HG02642 (cell line): ENCODE data around the gene TPSD1.
"Not testable (repeated sequence)": the region's sequence is repeated elsewhere in the genome, so short reads cannot be mapped to it uniquely, and the experiment has no call there.

Experiments used
- ATAC-seq: cut with Tn5 transposase; IDR thresholded peaks from one replicate; pipeline ENCODE4 v1.9.1; 2021; ENCODE audit warnings: mild to moderate bottlenecking; ENCODE audit not compliant: unreplicated experiment, poor library complexity

The TPSD1 gene

GRCh38 chr16:1293921-1294656, 38.2 kb downstream of the TPSD1 start:
- ATAC-seq, result no peak

DNA sequence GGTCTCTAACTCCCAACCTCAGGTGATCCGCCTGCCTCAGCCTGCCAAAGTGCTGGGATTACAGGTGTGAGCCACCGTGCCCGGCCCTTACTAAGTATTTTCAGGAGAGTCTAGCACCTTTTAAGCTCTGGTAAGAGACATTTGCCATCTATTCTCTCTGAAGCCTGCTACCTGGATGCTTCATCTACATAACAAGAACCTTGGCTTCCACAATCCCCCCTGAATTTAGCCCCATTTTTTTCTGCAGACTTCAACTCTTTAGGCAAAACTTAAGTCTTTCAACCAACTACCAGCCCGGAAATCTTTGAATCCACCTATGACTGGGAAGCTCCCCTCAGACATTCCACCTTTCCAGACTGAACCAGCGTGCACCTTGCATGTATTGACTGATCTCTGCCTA, 39.6 kb downstream of the TPSD1 start:
- no peak for ATAC-seq

- not testable (repeated sequence) for ATAC-seq
Measured at GRCh38 chr16:1296688-1297017, 40.8 kb downstream of the TPSD1 start.

GRCh38 chr16:1297018-1297696, 41.3 kb downstream of the TPSD1 start:
- ATAC-seq, result no peak

GRCh38 chr16:1298406-1298805, 42.5 kb downstream of the TPSD1 start:
- ATAC-seq, result no peak

DNA sequence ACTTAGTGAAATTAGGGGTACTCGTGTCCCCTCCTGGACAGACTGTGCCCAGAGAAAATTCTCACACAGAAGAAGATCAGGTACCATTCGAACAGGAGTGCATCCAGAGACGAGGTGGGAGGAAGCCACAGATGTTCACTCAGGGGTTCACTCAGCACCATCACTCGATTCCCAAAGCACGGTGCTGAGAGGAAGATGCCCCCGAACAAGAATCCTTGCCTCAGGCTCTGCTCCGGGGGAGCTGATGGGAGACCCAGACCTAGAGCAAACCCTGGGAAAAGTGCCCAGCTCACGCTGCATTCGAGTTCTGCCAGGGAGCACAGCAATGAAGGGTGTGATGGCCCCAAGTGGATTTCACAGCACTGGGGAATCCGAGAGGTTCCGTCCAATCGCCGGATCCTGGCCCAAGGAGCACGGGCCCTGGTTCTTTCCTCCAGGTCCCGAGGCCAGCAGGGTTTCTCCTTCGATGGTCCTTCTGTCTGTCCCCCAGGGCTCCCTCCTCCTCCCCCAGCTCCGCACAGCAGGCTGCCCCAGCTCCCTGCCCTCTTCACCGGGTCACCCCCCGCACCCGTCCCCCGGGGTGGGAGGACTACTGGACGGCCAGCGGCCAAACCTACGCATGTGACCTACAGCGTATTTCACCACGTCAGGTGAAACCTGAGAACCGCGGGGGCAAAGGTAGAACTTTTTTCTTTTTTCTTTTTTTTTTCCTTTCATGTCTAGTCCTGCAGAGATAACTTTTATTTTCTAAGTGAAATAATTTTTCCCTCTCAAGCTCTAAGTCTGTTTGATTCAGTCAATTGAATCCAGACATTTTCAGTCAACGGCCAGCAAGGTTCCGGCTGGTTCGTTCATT, 43.4 kb downstream of the TPSD1 start:
- no peak for ATAC-seq

GRCh38 chr16:1299868-1300203, 44.0 kb downstream of the TPSD1 start:
- no peak for ATAC-seq

DNA sequence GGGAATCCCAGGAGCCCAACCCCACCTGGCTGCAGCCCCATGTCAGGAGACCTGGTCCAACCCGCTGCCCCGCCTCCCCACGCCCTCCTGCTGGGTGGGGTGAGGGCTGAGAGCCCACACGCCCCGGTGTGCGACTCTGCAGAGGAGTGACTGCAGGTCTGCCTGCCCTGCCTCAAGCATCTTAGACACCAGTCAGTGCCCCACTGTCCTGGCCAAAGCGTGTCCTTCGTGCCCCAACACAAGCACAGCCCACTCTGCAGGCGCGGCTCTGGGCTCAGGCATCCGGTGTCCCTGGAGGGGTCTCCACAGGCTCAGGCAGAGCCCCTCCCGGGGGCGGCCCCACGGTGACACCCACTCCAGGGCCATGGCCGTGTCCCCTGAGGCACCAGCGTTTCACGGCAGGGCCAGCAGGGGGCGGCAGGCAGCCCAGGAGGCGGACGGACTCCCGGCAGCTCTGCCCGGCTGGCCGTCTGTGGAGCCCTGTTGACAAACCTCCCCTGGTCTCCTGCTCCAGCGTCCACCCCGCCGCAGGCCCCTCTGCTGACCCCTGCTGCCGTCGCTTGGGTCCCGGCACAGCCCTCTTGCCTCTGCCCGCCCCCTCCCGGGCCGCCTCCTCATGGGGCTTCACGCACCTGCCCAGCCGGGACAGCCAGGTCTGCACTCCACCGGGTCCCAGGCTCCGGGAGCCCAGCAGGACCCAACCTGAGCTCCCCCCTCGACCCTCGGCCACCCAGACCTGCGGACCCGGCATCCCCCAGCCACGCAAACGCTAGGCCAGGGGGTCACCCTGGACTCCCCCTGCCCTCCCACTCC, 45.0 kb downstream of the TPSD1 start:
- no peak for ATAC-seq

DNA sequence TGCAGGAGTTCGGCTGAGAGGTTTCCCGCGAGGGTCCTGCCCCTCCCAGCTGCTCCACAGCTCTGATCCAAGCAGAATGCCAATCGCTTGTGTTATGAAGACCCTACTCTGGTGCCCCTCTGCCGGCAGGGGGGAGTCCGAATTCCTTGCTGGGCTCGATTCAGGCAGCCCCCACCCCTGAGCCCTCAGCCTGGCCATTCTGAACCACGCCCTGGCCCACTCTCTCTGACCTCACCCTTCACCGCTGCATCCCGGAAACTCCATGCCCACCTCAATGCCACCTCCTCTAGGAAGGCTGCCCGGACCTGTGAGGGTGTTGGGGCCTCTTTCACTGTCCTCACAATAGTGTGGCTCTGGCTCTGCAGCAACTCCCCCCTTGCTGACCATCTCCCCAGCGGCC, 45.7 kb downstream of the TPSD1 start:
- no peak for ATAC-seq

GRCh38 chr16:1305823-1306222, 50.0 kb downstream of the TPSD1 start:
- no peak for ATAC-seq

GRCh38 chr16:1306334-1306733, 50.5 kb downstream of the TPSD1 start:
- ATAC-seq, result no peak

DNA sequence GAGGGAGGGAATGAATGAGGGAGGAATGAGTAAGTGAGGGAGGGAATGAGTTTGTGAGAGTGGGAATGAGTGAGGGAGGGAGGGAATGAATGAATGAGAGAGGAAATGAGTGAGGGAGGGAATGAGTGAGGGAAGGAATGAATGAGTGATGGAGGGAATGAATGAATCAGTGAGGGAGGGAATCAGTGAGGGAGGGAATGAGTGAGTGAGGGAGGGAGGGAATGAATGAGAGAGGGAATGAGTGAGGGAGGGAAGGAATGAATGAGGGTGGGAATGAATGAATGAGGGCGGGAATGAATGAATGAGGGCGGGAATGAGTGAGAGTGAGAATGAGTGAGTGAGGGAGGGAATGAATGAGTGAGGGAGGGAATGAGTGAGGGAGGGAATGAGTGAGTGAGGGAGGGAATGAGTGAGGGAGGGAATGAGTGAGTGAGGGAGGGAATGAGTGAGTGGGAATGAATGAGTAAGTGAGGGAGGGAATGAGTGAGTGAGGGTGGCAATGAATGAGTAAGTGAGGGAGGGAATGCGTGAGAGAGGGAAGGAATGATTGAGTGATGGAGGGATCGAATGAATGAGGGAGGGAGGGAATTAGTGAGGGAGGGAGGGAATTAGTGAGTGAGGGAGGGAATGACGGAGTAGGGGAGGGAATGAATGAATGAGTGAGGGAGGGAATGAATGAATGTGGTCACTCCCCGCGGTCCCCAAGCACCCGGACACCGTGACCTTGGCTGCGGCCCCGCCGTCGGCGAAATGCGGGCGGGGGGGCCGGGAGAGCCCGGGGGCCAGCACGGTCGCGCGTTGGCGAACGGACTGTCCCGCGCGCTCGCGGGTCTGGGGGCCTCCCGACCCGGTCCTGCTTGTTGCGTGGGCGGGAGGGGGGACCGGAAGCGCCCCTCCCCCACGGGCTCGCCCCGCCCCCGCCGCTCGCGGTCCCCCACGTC, 52.4 kb downstream of the TPSD1 start:
- ATAC-seq, result no peak
